GM18870 (cell line): Measurements from ENCODE around the gene LPIN1.
"Not testable (repeated sequence)": the region's sequence is repeated elsewhere in the genome, so short reads cannot be mapped to it uniquely, and the experiment has no call there.

Source experiments
- ATAC-seq: cut with Tn5 transposase; IDR thresholded peaks from one replicate; pipeline ENCODE4 v1.9.1; 2021; ENCODE audit warnings: moderate library complexity; ENCODE audit not compliant: unreplicated experiment

The LPIN1 gene

GRCh38 chr2:11829324-11829946 lies 83.0 kb downstream of the LPIN1 start:
- peak; percentile 17 for ATAC-seq

- ATAC-seq, result peak; percentile 83
These were observed 83.7 kb downstream of the LPIN1 start for GRCh38 chr2:11829947-11830707.

- no peak for ATAC-seq
These were observed 84.4 kb downstream of the LPIN1 start for GRCh38 chr2:11830708-11831301.

GRCh38 chr2:11831415-11831814 lies 85.0 kb downstream of the LPIN1 start:
- ATAC-seq, result no peak

- no peak for ATAC-seq
These were observed 86.1 kb downstream of the LPIN1 start for GRCh38 chr2:11832531-11832930.

GRCh38 chr2:11833601-11834000 lies 87.2 kb downstream of the LPIN1 start:
- ATAC-seq, result no peak

GRCh38 chr2:11835403-11835802 lies 89.0 kb downstream of the LPIN1 start:
- no peak for ATAC-seq

GRCh38 chr2:11836647-11837219 lies 90.3 kb downstream of the LPIN1 start:
- ATAC-seq, result no peak

GRCh38 chr2:11837875-11838734 lies 91.7 kb downstream of the LPIN1 start:
- ATAC-seq, result no peak

- no peak for ATAC-seq
These were observed 93.5 kb downstream of the LPIN1 start for GRCh38 chr2:11839916-11840315.

GRCh38 chr2:11842336-11842735 lies 95.9 kb downstream of the LPIN1 start:
- no peak for ATAC-seq

- not testable (repeated sequence) for ATAC-seq
These were observed 98.4 kb downstream of the LPIN1 start for GRCh38 chr2:11844798-11845197.

- not testable (repeated sequence) for ATAC-seq
These were observed 101.5 kb downstream of the LPIN1 start for GRCh38 chr2:11847935-11848334.

GRCh38 chr2:11850082-11850481 lies 103.7 kb downstream of the LPIN1 start:
- ATAC-seq, result no peak

GRCh38 chr2:11852526-11853196 lies 106.2 kb downstream of the LPIN1 start:
- no peak for ATAC-seq

- no peak for ATAC-seq
These were observed 106.8 kb downstream of the LPIN1 start for GRCh38 chr2:11853197-11853588.

GRCh38 chr2:11855064-11855760 lies 108.8 kb downstream of the LPIN1 start:
- ATAC-seq, result no peak

GRCh38 chr2:11856095-11856494 lies 109.7 kb downstream of the LPIN1 start:
- ATAC-seq, result no peak

GRCh38 chr2:11858883-11859282 lies 112.5 kb downstream of the LPIN1 start:
- no peak for ATAC-seq

GRCh38 chr2:11859975-11860374 lies 113.5 kb downstream of the LPIN1 start:
- not testable (repeated sequence) for ATAC-seq
